DND-41 (cell line): ENCODE data around the gene RSPH9.

ENCODE experiments used
- ATAC-seq: fragments of 200-7000 bp; cut with Tn5 transposase; 3 replicates; pipeline ENCODE4 v1.9.1; 2021; ENCODE audit warnings: low read depth; ENCODE audit not compliant: insufficient read depth
- DNase-seq: peaks from one replicate; pipeline ENCODE4 v3.0.0-alpha.2; 2020
- H2AFZ ChIP-seq: 2 replicates; pipeline ENCODE4 v1.6.0; 2012; ENCODE audit warnings: low read depth, low read length
- H3K27ac ChIP-seq: 2 replicates; pipeline ENCODE4 v1.5.1; 2012; ENCODE audit warnings: low read length, inconsistent platforms
- H3K27me3 ChIP-seq: fragments of 200-600 bp; sonication (generic); 2 replicates; pipeline ENCODE4 v1.6.0; 2012; ENCODE audit warnings: low read length, mild to moderate bottlenecking, inconsistent platforms; ENCODE audit not compliant: insufficient read depth, poor library complexity
- H3K36me3 ChIP-seq: 2 replicates; pipeline ENCODE4 v1.5.1; 2012; ENCODE audit warnings: low read length, inconsistent platforms; ENCODE audit not compliant: insufficient read depth
- H3K4me1 ChIP-seq: 2 replicates; pipeline ENCODE4 v1.5.1; 2012; ENCODE audit warnings: mild to moderate bottlenecking, low read length; ENCODE audit not compliant: insufficient read depth
- H3K4me2 ChIP-seq: 2 replicates; pipeline ENCODE4 v1.6.0; 2012; ENCODE audit warnings: mild to moderate bottlenecking, moderate library complexity, low read length, inconsistent platforms; ENCODE audit not compliant: insufficient read depth
- H3K4me3 ChIP-seq, 2 experiments: fragments of 200-600 bp in 1 of 2; shearing (Covaris generic) in 1 of 2; 2 replicates each; pipeline ENCODE4 v1.5.1; 2012 to 2016; ENCODE audit warnings: inconsistent platforms in 2 of 2, low read length in 2 of 2, mild to moderate bottlenecking in 2 of 2, low read depth in 1 of 2, moderate library complexity in 1 of 2
- H3K79me2 ChIP-seq: 2 replicates; pipeline ENCODE4 v1.6.0; 2012; ENCODE audit warnings: low read length, inconsistent platforms; ENCODE audit not compliant: insufficient read depth
- H3K9ac ChIP-seq: 2 replicates; pipeline ENCODE4 v1.6.0; 2012; ENCODE audit warnings: low read depth, mild to moderate bottlenecking, inconsistent platforms, low read length, moderate library complexity
- H3K9me3 ChIP-seq: 2 replicates; pipeline ENCODE4 v1.5.1; 2012; ENCODE audit warnings: low read length, moderate library complexity, mild to moderate bottlenecking, inconsistent platforms; ENCODE audit not compliant: insufficient read depth, severe bottlenecking
- H4K20me1 ChIP-seq: 2 replicates; pipeline ENCODE4 v1.6.0; 2012; ENCODE audit warnings: low read length; ENCODE audit not compliant: insufficient read depth
- EZH2 ChIP-seq: IDR thresholded peaks from 3 replicates; pipeline ENCODE4 v1.6.1; 2012; ENCODE audit warnings: borderline replicate concordance, low read depth, mild to moderate bottlenecking, moderate library complexity, low read length, inconsistent platforms; ENCODE audit not compliant: severe bottlenecking
- TF ChIP-seq, protein P1 (sequence below): IDR thresholded peaks from 2 replicates; pipeline ENCODE4 v1.5.1; 2012; ENCODE audit warnings: borderline replicate concordance, low read length, moderate library complexity, mild to moderate bottlenecking; ENCODE audit not compliant: poor library complexity, severe bottlenecking; ENCODE audit errors: extremely low read depth

The RSPH9 gene

DNA sequence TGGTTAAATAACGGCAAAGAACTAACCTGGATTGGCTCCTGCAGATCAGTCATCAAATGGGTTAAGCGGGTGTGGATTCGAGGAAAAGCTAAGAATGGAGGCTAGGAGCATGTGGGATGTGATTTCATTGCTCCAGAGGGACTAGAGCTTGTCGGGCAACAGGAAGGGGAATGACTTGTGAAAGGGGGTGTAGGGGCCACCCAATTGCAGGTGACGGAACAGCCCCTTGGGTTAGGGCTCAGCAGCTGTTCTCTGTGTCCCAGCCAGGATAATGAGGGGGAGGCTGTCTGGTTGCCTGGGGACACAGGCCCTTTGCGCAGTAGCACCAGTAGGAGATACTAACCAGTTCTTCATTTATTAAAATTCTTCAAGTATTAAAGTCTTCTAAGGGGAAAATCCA is 67.7 kb downstream of the RSPH9 start:
- H3K79me2 ChIP-seq, result no peaks in the 10 kb centered on the region
- TF ChIP-seq, protein P1, sequence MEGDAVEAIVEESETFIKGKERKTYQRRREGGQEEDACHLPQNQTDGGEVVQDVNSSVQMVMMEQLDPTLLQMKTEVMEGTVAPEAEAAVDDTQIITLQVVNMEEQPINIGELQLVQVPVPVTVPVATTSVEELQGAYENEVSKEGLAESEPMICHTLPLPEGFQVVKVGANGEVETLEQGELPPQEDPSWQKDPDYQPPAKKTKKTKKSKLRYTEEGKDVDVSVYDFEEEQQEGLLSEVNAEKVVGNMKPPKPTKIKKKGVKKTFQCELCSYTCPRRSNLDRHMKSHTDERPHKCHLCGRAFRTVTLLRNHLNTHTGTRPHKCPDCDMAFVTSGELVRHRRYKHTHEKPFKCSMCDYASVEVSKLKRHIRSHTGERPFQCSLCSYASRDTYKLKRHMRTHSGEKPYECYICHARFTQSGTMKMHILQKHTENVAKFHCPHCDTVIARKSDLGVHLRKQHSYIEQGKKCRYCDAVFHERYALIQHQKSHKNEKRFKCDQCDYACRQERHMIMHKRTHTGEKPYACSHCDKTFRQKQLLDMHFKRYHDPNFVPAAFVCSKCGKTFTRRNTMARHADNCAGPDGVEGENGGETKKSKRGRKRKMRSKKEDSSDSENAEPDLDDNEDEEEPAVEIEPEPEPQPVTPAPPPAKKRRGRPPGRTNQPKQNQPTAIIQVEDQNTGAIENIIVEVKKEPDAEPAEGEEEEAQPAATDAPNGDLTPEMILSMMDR, result no peak
- no peak for TF ChIP-seq EZH2
- H3K36me3 ChIP-seq, result no peaks in the 10 kb centered on the region
- H3K27ac ChIP-seq, result no peak overlapping the region
- no peak overlapping the region for H3K9ac ChIP-seq
- H3K9me3 ChIP-seq, result no peaks in the 10 kb centered on the region
- H3K27me3 ChIP-seq, result peaks cover 13% of the 10 kb centered on the region
- ATAC-seq (no peak), DNase-seq (no peak)
- no peak overlapping the region for H2AFZ ChIP-seq
- peaks cover 15% of the 10 kb centered on the region; the same call in 1 of the 2 replicates for H4K20me1 ChIP-seq
- H3K4me1 ChIP-seq, result no peaks in the 10 kb centered on the region
- H3K4me3 ChIP-seq, result no peak overlapping the region
- no peak overlapping the region for H3K4me2 ChIP-seq

DNA sequence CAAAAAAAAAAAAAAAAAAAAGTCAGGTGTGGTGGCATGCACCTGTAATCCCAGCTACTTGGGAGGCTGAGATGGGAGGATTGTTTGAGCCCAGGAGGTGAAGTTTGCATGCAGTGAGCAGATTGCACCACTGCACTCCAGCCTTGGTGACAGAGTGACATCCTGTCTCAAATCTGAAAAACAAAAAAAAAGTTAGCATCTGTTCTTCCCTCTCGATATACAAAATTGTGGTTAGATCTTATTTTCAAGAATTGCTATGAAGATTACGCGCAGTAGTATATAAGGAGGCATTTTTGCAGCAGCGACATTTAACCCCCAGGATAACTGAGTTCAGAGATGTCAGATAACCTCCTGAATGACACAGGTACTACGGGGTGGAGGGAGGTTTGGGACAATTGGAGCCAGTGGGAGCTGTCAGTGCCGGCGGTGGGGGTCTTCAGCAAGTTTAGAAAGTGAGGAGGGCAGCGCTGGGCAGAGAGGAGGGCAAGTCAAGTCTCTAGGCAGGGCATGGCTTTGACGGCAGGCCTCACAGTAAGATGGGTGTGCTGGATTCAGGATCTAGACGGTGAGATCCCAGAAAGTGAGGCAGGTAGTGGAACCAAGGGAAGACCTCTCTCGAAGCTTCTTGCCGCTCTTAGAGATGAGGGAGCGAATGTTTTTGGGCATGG is 68.9 kb downstream of the RSPH9 start:
- no peak for DNase-seq

DNA sequence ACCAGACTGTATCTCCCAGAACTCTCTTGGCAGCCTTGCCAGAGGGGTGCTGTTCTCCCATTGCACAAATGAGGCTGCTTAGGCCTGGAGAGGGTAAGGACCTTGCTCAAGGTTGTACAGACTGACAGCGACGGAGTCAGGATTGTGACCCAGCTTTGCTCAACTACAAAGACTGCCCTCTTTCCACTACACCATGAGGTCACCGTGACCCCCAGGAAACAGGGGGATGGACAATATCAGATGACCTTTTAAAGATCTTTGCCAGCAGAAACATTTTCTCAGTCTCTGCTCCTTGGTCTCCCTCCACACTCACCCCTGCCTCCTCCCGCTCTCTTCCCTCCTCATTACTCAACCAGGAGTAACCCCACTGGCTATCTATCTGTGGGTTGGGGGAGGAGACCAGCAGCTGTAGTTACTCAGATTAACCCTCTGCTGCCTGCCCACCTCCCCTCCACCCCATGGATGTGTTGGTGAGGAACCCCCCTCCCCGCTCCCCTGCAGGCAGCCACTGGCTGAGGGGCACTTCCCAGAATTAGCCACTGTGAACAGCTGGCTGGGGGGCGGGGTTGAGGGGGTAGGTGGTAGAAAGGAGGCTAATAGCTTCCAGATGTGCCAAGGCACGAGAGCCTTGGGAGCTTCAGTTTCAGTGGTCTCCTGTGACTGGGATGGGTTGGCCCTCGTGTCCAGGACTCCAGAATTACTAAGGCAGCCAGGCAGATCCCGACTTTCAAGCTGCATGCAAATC is 69.6 kb downstream of the RSPH9 start:
- H3K9me3 ChIP-seq, result no peaks in the 10 kb centered on the region
- H3K27me3 ChIP-seq, result peaks cover 12% of the 10 kb centered on the region
- no peak overlapping the region for H2AFZ ChIP-seq
- no peak overlapping the region for H3K27ac ChIP-seq
- TF ChIP-seq EZH2, result no peak
- TF ChIP-seq, protein P1, result no peak
- no peak overlapping the region for H3K4me2 ChIP-seq
- H3K4me3 ChIP-seq, result no peak overlapping the region
- no peaks in the 10 kb centered on the region for H3K79me2 ChIP-seq
- peaks cover 18% of the 10 kb centered on the region; the same call in 1 of the 2 replicates for H4K20me1 ChIP-seq
- H3K36me3 ChIP-seq, result no peaks in the 10 kb centered on the region
- no peaks in the 10 kb centered on the region for H3K4me1 ChIP-seq
- no peak overlapping the region for H3K9ac ChIP-seq
- ATAC-seq, result peak; percentile 35; the same call in 2 of the 3 replicates
- peak; percentile 42 for DNase-seq

More for the DNA sequence above, 68.9 kb downstream of the RSPH9 start:
- H3K27me3 ChIP-seq, result peaks cover 12% of the 10 kb centered on the region
- no peak overlapping the region for H3K4me3 ChIP-seq
- no peak for TF ChIP-seq EZH2
- TF ChIP-seq, protein P1, result no peak
- H3K9me3 ChIP-seq, result no peaks in the 10 kb centered on the region
- ATAC-seq, result no peak
- H2AFZ ChIP-seq, result no peak overlapping the region
- H3K4me2 ChIP-seq, result no peak overlapping the region
- H3K4me1 ChIP-seq, result no peaks in the 10 kb centered on the region
- H3K27ac ChIP-seq, result no peak overlapping the region
- no peaks in the 10 kb centered on the region for H3K79me2 ChIP-seq
- H4K20me1 ChIP-seq, result peaks cover 18% of the 10 kb centered on the region; the same call in 1 of the 2 replicates
- no peaks in the 10 kb centered on the region for H3K36me3 ChIP-seq
- H3K9ac ChIP-seq, result no peak overlapping the region
